Iris pigment epithelial cell (primary cell): ENCODE data around the gene PIP4K2B.

Source experiments
- DNase-seq: peaks from one replicate; pipeline ENCODE4 v3.0.0-alpha.2; 2011; ENCODE audit warnings: low read depth

Gene PIP4K2B

DNA sequence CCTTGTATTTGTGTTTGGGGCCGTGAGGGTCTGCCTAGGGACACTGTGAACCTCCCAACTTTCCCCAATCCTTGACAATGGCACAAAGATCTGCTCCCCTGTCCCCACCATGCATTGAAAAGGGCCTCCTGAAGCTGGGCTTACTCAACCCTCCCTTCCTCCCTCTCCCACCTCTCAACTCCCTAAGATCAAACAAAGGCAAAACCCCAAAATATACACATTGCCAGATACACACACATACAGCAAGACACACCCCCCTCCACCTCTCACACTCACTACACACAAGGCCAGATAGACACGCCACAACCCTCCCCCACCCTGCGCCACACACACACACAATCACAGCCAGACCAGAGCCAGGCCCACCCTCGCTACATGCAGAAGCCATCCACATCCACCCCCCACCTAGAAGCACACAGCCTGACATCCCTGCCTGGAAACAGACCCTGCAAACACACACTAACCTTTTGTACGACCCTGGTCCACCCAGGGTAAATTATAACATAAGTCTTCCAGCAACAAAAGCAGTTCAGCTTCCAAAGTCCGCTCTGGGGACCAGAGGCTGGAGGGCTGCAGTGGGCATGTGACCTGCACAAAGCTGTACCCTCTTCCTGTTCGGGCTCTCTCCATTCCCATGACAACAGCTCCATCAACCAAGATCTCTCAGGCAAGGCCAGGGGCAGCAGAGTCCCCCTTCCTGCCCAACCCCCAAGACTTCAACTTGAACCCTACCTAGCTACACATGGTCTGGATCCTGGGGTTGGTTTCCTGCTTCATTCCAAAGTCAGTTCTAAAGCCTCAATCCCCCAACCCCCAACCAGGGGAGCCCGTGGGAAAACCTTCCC is 53.1 kb downstream of the PIP4K2B start:
- no peak for DNase-seq

DNA sequence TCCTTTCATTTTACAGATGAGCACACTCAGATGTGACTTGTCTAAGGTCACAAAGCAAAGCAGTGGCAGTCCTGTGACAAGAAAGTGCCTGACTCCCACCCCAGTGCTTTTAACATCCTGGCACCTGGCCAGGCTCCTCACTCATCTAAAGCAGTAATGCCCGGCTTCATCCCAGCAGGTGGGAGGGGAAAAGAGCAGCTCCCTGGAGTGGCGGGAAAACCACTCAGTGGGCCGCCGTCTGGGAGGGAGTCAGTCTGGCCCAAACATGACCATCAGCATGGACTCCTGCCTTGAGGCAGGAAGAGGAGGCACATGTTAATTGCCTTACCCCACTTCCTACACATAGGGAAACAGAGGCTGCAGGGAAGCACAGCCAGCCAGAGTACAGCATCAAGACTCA is 53.8 kb downstream of the PIP4K2B start:
- DNase-seq: no peak

DNA sequence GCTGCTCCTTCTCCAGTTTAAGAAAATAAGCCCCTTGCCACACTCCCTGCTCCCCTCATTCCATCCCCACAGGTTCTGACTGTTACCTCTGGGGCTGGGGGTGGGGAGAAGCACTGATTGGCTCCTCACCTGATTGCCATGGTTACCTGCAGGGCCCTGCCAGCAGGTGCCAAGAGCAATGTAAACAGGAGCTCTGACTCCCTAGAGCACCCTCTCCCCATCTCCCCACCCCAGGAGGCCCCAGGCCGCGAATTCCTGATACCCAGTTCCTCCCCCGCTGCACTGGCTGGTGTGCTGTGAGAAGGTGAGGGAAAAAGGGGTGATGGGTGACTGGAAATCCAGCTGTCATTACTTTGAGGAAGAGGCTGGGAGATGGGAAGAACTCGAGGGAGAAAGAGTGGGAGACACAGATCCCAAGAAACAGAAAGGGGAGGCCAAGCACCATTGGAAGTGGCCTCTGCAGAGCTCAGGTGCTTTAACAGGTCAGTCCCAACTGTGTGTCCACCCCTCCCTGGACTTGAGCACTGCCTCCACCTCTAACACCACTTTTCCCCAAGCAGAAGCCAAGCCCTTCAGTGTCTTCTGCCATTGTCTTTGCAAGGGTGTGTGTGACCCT is 55.7 kb downstream of the PIP4K2B start:
- DNase-seq: no peak

DNA sequence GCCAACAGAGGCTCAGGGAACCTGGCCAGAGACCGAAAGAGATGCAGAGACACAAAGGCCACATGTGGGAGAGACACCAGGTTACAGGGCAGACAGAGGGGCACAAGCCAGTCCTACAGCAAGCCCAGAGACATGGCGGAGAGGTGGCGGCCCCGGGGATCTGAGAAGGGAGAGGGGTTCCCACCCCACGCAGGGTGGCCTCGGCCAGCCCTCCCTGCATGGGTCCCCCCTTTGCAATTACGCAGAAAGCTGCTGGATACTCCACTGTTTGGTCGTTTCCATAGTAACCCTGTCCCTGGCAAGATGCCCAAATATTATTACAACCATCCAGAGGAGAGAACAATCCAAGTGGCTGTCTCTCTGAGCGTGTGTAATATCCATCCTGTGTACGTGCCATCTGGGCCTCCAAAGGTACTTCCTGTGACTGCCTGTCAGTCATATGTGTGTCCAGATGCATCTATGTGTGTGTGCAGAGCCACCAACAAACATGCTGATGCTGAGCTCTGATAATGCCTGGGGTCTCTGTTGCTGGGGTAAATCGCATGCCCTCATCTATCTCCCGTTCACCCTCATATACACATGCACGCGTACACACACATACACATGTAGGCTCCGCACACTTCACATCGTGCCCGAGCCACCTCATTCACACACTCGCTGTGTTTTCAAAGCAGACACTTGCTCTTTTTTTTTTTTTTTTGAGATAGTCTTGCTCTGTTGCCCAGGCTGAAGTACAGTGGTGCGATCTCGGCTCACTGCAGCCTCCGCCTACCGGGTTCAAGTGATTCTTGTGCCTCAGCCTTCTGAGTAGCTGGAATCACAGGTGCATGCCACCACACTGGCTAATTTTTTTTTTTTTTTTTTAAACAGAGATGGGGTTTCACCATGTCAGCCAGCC is 56.7 kb downstream of the PIP4K2B start:
- DNase-seq: peak; percentile 88

DNA sequence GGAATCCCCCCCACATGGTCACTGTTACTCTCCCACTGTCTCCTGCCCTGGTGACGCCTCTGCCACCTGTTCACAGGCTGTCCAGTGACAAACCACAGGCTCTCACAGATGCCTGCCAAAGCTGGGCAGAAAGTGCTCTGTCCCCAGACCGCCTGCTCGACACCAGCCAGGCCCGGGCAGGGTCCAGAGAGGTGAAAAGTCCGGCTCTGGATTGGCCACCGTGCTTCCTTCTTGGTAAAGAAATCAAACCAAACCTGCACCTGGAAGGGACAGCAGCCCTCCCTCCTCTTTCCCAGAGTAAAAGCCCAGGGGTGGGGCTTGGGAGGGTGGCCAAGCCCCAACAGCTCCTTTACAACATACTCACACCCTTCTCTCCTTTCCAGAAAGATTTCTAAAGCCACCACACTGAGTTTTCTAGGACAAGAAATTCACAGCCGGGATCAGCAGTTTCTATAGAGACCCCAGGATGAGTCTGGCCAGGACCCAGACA is 57.4 kb downstream of the PIP4K2B start:
- no peak for DNase-seq

DNA sequence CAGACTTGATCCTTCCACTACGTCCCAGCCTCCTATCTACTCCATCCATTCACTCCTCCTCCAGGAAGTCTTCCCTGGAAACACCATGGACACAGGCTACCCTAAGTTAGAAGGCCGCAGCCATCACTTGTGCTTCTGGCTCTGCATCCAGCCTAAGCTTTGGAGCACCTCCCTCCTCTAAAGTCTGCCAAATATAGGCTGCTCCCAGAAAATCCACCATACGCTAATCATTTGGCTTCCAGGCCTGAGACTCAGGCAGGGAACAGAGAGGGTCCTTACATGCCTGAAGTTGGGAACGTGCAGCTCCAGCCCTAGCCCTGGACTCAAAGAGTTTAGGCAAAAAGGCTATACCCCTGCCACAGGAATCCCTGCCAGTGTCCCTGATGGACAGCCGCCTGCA is 57.9 kb downstream of the PIP4K2B start:
- DNase-seq: no peak

DNA sequence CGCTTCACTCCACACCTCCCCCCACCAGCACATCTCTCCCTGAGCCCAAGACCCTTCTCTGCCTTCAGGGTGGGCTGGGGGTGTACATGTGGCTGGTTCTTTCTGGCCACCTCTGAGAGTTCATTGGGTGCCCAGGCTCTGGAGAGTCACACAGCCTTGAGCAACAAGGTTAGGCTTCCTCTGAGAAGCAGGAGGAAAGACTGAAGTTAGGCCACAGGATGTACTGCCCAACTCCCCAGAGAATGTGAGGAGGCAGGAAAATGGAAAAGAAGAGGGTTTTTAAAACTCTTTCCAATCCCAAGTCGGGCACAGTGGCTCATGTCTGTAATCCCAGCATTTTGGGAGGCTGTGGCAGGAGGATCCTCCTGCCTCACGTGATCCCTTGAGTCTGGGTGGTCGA is 58.5 kb downstream of the PIP4K2B start:
- no peak for DNase-seq

DNA sequence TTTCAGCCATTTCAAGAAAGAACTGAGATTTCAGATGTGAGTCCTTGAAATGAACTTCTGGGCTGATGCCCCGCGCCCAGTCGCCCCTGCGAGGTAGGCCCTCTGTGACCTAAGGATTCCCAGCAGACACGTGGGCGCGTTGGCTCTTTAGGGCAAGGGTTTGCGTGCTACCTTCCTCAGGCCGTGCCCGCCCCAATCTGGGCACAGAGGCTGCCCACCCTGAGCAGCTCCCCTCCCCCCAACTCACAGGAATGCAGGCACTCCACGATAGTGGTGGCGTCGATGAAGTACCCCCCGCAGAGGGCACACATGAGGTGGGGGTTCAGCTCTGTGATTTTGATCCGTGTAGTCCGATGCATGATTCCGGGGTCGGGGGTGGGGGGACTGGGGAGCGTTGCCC is 59.3 kb downstream of the PIP4K2B start:
- no peak for DNase-seq

DNA sequence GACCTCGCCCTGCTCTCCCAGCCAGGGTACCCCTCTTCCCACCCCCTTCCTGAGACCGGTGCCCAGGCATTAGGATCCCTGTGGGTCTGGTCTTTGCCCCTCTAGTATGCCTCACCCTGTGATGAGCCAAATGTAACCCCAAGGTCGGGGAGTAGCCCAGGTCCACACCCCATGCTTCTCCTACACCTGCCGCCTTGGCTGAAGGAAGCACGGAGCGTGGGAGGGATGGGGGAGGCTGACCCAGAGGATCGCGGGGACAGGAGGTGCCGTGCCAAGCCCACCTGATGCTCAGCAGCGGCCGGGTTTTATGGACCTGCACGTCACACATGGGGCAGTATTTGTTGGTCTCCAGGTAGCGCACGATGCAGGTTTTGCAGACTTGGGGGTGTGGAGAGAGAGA is 60.1 kb downstream of the PIP4K2B start:
- DNase-seq: no peak

DNA sequence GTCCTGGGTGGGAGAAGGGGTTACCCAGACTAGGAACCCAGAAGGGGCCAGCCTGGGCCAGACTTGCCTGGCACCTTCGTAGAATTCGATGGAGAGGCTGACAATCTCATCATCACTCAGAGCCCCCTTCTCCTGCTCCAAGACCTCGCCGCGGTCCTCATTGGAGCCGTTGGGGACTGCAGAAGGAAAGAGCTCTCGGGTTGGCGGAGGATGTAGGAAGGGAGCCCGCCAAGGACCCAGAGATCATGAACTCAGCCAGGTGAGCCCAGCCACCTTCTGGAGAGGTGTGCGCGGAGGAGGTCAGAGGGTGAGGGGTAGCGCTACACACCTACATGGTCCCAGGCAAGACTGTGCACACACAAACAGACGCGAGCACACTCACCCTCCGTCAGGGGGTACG is 60.7 kb downstream of the PIP4K2B start:
- no peak for DNase-seq

DNA sequence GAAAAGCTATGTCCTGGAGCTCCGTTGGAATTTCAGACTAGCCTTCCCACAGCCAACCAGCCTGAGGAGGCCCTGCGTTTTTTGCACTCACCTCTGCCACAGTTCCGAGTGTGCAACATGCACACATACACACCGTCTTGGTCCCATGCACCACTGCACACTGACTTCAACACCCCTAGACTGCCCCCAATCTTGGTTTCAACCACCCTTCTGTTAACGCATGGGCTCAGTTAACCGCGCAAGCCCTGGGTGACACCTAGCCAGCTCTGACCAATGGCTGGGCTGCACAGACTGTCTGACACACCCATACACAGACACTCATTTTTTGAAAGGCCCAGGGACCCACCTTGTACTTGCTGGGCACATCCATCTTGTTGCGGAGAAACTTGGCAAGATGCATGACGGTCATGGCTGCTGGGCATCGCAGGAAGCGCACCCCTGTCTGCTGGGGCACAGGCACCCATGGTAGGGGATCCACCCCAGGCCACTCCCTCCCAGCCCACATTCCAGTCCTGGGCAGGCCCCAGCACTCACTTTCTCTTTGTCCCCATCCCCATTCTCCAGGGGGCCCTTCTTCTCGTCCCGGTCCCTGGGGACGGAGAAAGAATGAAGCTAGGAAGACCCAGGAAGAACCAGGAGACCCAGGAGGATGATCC is 61.2 kb downstream of the PIP4K2B start:
- no peak for DNase-seq

DNA sequence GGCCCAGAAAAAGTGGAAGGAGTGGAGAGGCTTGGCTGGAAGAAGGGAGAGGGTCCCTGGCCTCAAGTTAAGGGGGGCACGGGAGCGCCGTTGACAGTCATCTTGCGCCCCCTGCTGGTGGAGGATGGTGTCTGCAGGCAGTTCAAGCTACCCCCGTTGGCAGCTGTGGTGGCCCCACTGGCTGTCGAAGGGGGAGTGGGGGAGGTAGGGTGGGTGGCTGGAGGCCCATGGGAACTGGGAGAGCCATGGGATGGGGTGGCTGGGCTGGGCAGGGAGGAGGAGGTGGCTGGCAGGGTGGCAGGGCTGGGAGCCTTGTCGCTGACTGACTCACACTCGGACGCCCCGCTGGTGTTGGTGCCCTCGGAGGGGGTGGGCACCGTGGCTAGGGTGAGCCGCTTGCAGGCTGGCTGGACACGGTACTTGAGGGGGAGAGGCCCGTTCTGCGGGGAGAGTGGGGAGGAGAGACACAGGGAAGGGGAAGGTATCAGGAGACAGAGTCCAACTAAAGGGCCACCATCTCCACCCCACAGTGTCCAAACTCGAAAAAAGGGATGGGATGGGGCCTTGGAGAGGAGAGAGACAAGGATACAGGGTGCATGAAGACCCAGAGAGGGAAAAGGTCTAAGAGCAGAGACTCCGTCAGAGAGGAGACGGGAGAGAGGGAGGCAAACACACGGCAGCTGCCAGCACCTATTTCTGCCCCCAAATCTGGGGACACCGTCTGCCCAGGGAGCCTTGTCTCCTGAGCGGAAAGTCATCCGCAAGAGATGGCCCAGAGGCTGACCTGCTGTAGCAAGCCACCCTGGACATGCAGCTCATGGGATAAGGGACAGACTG is 64.0 kb downstream of the PIP4K2B start:
- no peak for DNase-seq

DNA sequence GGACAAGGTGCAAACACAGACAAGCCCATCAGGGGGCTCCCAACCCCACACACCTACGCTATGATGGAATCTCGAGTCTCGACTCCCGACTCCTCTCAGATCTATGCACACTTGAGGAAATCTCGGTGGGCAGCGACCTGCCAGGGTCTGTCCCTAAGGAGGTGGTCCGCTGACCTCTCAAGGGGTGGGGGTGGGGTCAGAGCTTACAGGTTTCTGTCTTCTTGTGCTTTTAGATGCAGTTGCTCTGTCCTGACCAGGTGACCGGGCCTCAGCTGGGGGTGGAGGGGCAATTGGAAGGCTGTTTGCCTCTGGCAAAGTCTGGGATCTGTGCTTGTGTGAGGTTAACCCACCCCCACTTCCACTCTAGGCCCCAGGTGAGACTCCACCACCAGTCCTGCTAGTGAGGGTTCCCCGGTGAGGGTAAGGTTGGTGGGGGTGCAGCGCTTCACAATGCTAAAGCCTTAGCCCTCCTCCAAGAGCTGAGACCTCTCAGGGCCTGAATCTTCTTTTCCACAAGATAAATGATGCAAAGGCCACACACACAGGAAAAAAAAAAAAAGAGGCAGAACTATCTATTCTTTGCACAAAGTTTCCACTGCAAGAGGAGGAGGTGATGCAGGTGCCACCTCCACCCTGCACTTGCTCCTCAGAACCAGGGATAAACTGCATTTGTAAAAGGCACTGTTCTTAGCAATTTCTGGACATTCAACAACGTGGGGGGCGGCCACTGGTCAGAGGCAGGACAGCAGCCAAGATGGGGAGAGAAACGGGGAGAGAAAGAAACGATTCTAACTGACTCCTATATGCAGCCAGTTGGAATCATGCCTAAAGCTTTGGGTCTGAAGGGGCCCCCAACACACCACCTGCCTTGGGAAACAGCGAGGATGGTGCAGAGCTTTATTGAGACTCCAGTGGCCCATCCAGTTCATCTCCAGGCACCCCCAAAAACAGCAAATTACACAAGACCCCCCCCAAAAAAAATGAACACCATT is 65.1 kb downstream of the PIP4K2B start:
- no peak for DNase-seq

DNA sequence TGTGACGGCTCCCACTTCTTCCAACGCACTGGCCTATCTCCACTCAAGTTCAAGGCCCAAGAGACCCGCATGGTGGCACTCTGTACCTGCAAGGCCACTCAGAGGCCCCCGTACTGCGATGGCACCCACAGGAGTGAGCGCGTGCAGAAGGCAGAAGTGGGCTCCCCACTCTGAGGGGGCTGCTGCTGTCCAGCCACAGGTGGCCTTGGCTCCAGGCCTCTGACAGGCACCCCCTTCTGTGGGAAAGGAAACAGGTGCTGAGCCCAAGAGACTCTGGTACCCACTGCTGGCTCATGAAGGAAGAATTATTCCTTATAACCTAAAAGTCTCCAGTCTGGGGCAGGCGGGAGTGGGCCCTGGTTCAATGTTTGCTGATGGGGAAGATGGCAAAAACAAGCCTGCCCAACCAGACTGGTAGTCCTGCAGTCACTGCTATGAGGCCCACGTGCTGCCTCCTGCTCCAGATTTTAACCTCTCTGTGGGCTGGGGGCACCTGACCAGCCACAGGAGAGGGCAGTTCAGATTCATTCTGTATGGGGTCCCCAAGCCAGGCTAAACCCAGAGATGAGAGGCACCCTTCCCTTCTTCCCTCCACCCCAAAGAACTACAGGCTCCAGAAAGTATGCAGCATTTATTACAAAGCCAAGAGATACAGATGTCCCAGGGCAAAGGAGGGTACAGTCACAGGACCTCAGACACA is 65.9 kb downstream of the PIP4K2B start:
- DNase-seq: no peak

DNA sequence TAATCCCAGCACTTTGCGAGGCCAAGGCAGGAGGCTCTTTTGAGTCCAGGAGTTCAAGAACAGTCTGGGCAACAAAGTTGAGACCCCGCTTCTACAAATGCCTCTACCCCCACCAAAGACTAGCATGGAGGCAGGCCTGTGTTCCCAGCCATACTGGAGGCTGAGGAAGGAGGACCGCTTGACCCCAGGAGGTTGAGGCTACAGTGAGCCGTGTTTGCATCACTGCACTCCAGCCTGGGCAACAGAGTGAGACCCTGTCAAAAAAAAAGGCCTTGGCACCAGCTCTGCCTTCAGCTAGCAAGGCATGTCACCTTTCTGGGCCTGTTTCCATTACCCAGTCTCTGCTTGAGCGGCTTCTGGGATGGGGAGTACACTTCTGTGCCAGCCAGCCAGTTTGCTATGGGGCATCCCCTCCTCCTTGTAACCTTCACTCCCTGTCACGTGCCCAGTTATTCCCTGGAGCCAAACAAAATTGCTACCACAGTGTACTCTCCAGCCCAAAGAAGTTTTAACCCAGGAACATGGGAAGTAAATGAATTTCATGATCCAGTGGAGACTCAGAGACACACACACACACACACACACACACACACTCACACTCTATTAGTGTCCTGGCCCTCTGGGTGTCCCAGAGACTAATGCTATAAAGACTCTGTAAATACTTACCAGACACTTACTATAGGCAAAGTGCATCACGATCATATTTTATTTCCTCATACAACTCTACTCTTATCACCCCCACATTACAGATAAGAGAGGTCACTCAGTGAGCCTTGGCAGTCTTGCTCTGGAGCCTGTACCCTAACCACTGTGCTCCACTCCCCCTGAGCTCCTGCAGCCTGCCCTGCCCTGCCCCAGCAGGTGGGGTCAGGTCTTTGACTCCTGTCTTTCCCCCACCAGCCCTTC is 66.7 kb downstream of the PIP4K2B start:
- DNase-seq: no peak

DNA sequence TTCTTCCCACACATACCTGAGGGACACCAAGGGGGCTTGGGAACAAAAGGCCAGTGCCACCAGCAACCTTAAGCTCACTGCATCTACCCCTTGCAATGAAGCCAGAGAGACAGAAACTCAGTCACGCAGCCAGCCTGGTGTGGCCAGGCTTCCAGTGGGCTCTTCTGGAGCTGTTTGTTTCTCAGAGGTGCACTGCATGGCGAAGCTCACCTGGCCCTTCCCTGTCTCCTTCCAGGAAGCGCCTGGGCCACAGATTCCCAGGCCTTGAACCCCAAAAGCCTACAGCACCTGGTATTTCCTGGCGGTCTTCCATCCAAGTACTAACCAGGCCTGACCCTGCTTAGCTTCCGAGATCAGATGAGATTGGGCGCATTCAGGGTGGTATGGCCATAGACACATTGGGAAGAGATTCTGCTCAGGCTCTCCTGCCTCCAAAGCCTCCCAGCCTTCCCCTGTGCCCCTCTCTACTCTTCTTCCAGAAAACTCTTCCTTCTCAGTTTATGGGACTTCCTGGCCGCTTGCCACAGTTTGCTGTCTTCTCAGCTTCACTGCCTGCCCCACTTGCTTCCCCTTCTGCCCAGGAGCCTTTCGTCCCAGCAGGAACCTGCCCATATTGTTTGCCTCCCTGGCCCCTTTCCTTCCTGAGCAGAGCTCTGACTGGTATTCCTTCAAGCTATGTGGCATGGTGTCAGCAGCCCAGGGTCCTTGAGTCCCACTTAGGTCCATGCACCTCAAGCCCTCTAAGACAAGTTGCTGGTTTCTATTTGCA is 67.6 kb downstream of the PIP4K2B start:
- no peak for DNase-seq
